ENCODE data around the gene SOST.
A peak's percentile ranks its signal among the peaks of the same experiment; 100 is the strongest.

SOST gene

DNA sequence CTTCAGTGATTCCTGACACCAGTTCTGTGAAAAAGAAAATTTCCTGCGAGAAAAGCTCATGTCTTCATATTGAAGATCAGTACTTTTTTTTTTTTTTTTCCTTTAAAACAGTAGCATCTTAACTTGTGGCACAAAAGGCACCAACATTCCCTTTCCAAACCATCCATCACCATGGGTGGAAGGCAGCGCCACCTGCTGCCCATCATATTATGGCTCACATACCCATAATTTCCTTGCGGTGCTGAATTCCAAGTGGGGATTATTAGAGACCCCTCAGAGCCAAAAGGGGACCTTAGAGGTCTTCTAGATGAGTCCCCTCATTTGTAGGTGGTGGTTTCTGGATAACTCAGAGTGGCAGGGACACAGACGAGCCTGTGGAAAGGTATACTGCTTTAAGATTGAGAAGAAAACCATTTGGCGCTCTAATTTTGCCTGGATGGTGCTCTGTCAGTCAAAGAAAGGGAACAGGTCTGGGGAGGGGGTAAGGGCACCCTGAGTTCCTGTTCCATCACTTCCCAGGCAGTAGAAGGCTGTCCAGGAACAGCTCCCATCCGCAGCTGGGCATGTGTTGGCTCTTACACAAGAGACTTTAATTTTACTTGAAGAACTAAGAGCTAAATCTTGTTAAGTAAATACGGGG lies 7.9 kb upstream of the SOST start:
- peak; percentile 64 for ATAC-seq
- TF ChIP-seq PATZ1 (CRISPR knock-in tag; IDR thresholded peaks at IDR 0.05; ENCODE audit: borderline replicate concordance) (no peak), BACH2 (CRISPR knock-in tag; IDR thresholded peaks at IDR 0.05; ENCODE audit: borderline replicate concordance) (no peak)

DNA sequence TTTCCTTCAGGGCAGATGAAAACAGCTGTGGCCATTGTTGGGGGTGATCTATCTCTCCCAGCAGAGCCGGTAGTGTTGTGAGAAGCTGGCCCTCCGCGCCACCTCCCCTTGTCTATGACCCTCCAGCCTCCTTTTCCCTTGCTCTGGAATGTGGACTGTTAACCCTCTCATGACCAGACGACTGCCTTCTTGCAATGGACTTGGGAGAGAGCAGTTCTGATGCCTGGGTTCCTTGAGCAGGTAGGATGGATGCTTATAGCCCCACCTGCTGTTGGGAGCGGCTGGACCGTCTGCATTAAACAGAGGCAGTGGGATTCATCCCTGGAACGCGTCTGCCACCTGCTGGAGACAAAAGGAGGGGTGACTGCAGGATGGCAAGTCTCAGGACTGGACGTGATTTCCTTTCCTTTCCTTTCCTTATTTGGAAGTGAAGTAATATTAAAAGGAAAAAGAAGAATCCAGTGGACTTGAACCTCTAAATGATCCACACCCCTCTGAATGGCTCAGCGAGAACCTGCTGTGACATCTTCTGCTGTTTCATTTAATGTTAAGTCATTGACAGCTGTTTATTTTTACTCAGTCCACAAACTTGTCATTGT lies 1.8 kb upstream of the SOST start:
- TF ChIP-seq ESRRG (CRISPR knock-in tag; IDR thresholded peaks at IDR 0.05) (no peak), ARNTL (CRISPR knock-in tag; IDR thresholded peaks at IDR 0.05; ENCODE audit: borderline replicate concordance, low read depth) (no peak), OSR1 (CRISPR knock-in tag; IDR thresholded peaks at IDR 0.05) (no peak), BACH2 (CRISPR knock-in tag; IDR thresholded peaks at IDR 0.05; ENCODE audit: borderline replicate concordance) (no peak), ZC3H10 (CRISPR knock-in tag; IDR thresholded peaks at IDR 0.05) (no peak), CSDC2 (CRISPR knock-in tag; IDR thresholded peaks at IDR 0.05) (no peak), GLIS3 (CRISPR knock-in tag; IDR thresholded peaks at IDR 0.05) (no peak), ZNF565 (CRISPR knock-in tag; conservative IDR thresholded peaks at IDR 0.05; ENCODE audit: low read depth) (no peak), CSRNP3 (CRISPR knock-in tag; IDR thresholded peaks at IDR 0.05) (no peak), TOX (CRISPR knock-in tag; IDR thresholded peaks at IDR 0.05; ENCODE audit: borderline replicate concordance) (no peak), RARB (CRISPR knock-in tag; IDR thresholded peaks at IDR 0.05) (no peak), ZFP3 (CRISPR knock-in tag; IDR thresholded peaks at IDR 0.05) (no peak)
- TF ChIP-seq, protein P1, sequence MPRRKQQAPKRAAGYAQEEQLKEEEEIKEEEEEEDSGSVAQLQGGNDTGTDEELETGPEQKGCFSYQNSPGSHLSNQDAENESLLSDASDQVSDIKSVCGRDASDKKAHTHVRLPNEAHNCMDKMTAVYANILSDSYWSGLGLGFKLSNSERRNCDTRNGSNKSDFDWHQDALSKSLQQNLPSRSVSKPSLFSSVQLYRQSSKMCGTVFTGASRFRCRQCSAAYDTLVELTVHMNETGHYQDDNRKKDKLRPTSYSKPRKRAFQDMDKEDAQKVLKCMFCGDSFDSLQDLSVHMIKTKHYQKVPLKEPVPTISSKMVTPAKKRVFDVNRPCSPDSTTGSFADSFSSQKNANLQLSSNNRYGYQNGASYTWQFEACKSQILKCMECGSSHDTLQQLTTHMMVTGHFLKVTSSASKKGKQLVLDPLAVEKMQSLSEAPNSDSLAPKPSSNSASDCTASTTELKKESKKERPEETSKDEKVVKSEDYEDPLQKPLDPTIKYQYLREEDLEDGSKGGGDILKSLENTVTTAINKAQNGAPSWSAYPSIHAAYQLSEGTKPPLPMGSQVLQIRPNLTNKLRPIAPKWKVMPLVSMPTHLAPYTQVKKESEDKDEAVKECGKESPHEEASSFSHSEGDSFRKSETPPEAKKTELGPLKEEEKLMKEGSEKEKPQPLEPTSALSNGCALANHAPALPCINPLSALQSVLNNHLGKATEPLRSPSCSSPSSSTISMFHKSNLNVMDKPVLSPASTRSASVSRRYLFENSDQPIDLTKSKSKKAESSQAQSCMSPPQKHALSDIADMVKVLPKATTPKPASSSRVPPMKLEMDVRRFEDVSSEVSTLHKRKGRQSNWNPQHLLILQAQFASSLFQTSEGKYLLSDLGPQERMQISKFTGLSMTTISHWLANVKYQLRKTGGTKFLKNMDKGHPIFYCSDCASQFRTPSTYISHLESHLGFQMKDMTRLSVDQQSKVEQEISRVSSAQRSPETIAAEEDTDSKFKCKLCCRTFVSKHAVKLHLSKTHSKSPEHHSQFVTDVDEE (CRISPR knock-in tag; IDR thresholded peaks at IDR 0.05) = no peak
- TF ChIP-seq, protein P2, sequence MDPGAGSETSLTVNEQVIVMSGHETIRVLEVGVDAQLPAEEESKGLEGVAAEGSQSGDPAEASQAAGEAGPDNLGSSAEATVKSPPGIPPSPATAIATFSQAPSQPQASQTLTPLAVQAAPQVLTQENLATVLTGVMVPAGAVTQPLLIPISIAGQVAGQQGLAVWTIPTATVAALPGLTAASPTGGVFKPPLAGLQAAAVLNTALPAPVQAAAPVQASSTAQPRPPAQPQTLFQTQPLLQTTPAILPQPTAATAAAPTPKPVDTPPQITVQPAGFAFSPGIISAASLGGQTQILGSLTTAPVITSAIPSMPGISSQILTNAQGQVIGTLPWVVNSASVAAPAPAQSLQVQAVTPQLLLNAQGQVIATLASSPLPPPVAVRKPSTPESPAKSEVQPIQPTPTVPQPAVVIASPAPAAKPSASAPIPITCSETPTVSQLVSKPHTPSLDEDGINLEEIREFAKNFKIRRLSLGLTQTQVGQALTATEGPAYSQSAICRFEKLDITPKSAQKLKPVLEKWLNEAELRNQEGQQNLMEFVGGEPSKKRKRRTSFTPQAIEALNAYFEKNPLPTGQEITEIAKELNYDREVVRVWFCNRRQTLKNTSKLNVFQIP (CRISPR knock-in tag; IDR thresholded peaks at IDR 0.05; ENCODE audit: borderline replicate concordance, low read depth) = no peak
- ATAC-seq = peak; percentile 97

- no peak for TF ChIP-seq GLIS3 (CRISPR knock-in tag; IDR thresholded peaks at IDR 0.05)
- TF ChIP-seq, protein P1 (CRISPR knock-in tag; IDR thresholded peaks at IDR 0.05) = no peak
- TF ChIP-seq ZNF8 (CRISPR knock-in tag; IDR thresholded peaks at IDR 0.05) = no peak
- no peak for TF ChIP-seq TOX (CRISPR knock-in tag; IDR thresholded peaks at IDR 0.05; ENCODE audit: borderline replicate concordance)
- no peak for TF ChIP-seq RARB (CRISPR knock-in tag; IDR thresholded peaks at IDR 0.05)
- no peak for TF ChIP-seq CSRNP3 (CRISPR knock-in tag; IDR thresholded peaks at IDR 0.05)
- TF ChIP-seq SNAI2 (CRISPR knock-in tag; IDR thresholded peaks at IDR 0.05) = no peak
- TF ChIP-seq TCF4 (CRISPR knock-in tag; IDR thresholded peaks at IDR 0.05; ENCODE audit: borderline replicate concordance) = no peak
- TF ChIP-seq OSR1 (CRISPR knock-in tag; IDR thresholded peaks at IDR 0.05) = no peak
- no peak for TF ChIP-seq ESRRG (CRISPR knock-in tag; IDR thresholded peaks at IDR 0.05)
- no peak for TF ChIP-seq BACH2 (CRISPR knock-in tag; IDR thresholded peaks at IDR 0.05; ENCODE audit: borderline replicate concordance)
- no peak for TF ChIP-seq CSDC2 (CRISPR knock-in tag; IDR thresholded peaks at IDR 0.05)
- ATAC-seq = no peak
Observed at GRCh38 chr17:43759836-43760235, 1.2 kb upstream of the SOST start.
